HUDEP-2 (cell line): ENCODE data around the gene JUND.

Source experiments
- DNase-seq, 76 experiments: peaks; one replicate each; lab custom pipeline; 2025; ENCODE audit not compliant: unreplicated experiment in 76 of 76; lab: John Stamatoyannopoulos, UW

JUND gene

DNA sequence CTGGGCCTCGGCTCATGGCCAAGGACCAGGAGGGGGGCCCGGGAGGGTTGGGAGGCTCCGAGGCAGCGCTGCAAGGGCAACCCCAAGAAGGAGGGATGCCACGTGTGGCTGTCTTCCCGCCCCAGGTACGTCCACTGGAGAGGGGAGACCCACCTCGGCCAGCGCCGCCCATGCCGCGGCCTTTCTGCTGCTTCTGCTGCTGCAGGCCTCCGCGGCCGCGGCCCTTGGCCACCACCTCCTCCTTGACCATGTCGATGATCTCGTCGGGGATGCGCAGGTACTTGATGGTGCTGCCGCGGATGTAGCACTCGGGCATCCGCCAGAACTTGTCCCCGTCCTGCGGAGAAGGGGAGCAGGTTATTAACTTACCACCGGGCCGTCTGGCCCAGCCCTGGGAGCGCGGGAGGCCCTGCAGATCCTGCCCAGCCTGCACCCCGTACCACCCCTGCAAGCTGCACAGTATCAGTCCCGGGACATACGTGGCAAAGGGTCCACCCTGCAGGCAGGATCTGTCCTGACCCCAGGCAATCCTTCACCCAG is 28.2 kb upstream of the JUND start:
- DNase-seq = no peak

DNA sequence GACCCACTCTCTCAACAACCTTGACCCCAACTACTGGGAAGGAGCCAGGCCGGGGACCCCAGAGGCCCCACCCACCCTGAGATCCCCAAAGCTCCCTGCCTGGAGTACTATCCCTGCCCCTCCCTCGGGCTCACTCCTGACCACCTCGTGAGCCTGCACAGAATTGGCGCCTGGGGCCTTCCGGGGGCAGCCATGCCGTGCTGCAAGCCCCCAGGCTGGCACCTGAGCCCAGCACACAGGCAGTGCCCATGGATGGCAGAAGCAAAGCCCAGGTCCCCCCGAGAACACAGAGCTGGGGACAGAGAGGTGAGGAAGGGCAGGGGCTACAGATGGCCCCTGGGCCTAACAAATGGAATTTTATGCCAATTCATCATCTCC is 27.5 kb upstream of the JUND start:
- DNase-seq = no peak

DNA sequence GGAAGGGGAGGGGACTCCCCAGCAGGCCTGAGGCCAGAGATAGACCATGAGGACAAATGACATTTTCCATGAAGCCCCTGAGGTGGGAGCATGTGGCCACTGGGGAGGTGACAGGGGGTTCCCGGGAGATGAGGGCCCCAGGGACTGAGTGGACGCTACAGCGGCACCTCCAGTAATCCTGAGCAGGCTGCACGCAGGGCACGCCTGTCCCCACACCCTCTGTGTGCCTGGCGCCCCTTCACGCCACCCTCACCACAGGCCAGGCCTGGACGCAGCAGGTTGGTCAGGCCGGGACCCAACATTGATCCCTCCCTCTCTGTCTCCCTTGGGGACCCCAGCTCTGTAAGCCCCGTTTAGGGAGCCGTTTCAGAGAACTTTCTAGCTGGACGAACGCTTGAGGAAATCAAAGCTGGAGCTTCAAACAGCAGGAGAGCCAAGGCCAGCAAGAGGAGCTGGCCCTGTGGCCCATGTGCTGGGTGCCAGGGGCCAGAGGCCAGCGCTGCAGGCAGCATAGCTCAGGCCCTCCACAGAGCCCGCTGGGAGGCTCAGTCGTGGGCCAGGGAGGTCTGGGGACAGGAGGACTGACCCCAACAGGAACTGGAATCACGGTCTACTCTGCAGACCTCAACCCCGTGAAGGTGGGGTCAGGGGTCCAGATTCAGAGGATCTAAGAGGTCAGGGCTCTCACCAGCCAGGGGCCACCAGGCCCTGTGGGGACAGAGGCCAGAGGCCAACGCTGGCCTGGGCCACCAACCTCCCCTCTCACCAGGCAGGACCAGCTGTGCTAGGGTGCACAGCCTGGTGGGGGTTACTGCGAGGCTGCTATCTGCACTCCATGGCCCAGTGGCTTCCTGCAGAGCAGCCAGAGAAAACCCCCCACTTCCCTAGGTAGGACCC is 26.9 kb upstream of the JUND start:
- no peak for DNase-seq

DNA sequence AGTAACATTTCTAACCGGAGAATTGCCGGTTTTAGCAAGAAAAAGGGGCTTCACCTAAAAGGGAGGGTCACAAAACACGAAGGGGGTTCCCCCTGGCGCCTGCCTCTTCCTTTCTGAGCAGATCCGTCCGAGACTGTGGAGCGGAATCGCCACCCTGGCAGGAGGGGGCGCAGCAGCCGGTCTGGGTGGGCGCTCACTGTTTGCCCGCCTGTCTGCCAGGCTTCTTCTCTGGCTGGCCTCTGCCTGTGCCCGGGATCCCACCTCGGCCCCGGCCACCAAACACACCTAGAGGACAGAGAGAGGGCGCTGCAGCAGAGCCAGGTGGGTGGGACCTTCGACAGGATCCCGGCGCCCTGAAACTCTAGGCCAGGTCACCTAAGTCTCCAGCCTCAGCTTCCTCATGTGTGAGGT is 25.9 kb upstream of the JUND start:
- DNase-seq = no peak

DNA sequence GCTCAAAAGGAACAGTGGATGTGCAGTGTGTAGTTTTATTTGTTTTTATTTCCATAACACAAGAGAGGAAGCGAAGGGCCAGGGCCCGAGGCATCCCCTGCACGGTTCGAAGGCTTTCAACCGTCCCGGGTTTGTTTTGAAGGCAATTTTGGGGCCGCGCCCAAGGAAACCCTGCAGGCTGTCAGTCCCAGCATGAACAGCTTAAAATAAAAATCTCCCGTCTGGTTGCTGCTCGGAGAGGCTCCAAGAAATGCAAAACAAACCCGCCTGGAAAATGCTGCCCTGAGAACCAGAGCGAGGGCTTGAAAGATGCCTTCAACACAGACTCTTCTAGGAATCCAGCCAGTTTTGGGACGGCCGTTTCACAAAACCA is 25.5 kb upstream of the JUND start:
- no peak for DNase-seq

DNA sequence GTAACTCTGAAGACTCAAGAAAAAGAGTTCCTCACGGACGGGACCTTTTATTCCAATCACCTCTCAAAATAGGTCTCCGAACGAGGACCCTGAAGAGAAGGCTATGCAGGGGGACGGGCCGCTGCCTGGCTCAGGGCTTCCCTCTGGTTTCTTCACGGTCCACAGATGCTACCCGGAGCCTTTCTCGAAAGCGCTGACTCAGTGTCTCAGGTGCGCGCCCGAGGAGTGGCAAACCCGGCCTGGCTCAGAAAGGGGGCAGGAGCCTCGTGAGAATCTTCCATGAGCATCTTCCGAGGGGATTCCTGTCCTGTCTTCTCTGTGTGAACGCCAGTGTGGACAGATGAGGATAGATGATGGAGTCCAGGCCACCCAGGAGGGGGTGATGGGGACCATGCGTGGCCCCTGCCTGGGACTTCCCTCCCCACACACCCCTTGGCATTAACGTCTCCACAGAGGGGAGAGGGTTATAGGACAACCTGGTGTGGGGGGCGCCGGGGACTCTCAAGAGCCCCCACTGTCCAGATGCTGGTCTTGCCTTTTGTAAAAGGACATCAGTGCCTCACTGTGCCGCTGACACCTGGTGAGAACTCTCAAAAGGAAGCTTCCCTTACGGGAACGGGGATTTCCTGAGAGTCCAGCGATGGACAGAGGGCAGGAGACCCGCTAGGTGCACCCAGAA is 24.9 kb upstream of the JUND start:
- DNase-seq = no peak

DNA sequence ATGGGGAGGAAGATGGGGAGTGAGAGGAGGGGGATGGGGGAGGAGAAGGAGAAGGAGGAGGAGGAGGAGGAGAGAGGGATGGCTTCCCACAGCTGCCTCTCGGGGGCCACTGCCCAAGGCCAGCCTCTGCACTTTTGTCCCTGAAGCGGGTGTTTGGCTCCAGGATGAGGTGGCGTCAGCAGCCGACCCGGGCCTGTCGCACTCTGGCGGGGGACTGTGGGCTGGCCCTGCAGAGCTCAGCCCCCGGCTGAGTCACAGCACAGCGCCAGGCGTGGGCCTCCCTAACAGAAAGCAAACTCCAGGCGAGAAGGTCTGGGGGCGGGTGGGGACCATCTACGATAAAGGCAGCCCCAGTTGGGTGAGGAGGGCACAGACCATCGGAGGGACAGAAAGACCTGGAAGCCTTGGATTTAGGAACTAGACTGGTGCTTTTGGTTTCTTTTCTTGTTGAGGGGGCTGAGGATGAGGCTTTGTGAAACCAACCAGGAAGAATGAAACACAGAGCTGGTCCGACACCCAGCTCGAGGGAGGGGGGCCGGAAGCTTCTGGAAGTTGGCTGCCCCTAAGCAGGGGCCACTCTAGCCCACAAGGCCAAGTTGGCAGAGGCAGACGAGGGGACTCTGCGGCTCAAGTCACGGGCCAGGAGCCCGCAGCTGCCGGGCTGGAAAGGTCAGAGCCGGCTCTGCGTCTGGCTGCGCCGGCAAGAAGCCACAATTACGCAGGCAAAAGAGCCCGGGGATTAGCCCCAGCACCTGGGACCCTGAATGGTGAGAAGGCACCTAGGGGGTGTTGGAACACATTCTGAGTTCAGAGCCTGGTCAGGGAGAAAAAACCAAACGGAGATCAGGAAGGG is 23.3 kb upstream of the JUND start:
- DNase-seq = peak in 68 of 76 experiments; percentile 33 to 94 (median 72)

DNA sequence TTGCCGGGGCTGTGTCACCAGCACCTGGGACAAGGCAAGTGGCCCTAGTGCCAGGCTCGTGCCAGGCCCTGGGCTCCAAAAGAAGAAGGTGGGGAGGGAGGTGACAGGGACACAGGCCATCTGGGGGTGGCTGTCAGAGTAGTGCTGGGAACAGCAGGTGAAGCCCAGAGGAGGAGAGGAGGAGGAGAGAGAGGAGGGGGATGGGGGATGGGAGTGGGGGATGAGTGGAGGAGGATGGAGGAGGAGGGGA is 22.7 kb upstream of the JUND start:
- DNase-seq = peak in 6 of 76 experiments; percentile 34 to 47 (median 43)

DNA sequence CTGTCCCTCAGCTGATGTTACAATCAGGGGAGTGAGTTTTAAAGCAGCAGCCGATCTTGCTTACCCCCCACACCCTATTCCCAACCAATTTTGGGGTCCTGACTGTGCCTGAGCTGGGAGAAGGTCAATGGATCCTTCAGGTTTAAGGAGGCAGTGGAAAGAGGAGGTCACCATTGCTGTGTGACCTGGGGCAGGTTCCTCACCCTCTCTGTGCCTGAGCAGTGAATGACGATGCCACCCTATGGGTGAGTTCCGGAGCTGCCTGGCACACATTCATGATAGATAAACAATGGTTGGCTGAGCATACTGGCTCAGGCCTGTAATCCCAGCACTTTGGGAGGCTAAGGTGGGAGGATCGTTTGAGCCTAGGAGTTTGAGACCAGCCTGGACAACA is 20.3 kb upstream of the JUND start:
- peak in 3 of 76 experiments; percentile 25 to 28 (median 27) for DNase-seq

DNA sequence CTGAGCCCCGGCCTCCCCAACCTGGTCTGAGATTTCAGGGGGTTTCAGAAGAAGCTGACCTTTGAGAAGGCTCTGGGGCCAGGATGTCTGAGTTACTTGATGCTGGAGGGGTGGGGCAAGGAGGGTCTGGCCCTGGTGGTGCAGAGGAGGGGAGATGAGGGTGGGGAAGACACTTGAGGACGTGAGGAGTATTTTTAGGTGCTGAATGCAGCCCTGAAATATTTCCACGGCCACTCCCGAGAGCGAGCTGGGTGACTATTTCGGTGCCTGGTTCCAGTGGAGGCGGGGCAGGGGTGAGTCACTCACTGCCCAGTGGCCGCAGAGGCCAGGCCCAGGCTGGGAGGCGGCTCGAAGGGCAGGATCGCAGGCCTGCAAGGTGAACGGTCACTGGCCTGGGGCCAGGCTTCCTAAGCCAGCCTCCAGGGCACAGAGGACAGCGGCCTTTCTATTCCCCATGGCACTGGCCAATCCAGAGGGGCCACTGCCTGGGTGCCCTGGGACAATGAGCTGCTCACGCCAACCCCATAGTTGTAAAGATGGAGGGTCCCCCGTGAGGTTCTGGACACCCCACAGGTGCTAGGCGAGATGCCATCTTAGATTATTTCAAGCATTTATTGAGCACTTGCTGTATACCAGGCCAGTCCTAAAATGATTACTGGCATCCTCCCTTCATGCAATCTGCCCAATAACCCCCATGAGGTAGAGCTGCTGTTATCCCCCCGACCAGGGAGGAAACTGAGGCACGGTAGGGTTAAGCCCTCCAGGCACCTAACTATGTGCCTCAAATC is 19.7 kb upstream of the JUND start:
- peak in 33 of 76 experiments; percentile 16 to 78 (median 33) for DNase-seq

DNA sequence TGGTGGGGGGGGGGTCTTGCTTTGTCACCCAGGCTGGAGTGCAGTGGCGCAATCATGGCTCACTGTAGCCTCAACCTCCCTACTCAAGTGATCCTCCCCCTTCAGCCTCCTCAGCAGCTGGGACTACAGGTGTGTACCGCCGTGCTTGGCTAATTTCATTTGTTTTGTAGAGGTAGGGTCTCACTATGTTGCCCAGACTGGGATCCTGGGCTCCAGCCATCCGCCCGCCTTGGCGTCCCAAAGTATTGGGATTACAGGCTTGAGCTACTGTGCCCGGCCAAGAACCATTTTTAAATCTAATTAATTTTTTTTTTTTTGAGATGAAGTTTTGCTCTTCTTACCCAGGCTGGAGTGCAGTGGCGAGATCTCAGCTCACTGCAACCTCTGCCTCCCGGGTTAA is 18.2 kb upstream of the JUND start:
- DNase-seq = no peak

DNA sequence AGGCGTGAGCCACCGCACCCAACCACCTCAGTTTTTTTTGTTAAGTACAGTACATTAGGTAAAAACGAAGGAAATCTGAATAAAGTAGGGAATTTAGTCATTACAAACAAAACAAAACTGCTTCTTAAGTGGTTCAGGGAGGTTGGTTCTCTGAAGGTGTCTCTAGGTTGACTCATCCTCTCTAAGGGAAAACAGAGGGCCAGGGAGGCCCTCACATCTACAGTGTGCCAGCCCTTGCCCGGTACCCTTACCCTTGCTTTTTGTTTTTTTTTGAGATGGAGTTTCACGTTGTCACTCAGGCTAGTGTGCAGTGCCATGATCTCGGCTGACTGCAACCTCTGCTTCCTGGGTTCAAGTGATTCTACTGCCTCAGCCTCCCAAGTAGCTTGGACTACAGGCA is 17.2 kb upstream of the JUND start:
- no peak for DNase-seq

DNA sequence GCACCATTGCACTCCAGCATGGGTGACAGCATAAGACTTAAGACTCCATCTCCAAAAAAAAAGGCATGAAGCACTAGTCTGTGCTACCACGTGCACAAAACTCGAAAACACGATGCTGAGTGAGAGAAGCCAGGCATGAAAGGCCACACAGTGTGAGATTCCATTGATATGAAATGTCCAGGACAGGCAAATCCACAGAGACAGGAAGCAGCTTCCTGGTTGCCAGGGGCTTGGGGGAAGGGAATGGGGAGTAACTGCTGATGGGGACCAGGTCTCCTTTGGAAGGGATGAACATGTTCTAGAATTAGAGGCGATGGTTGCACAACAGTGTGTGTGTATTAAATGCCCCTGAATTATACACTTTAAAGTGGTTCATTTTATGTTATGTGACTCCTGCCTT is 15.9 kb upstream of the JUND start:
- DNase-seq = no peak

DNA sequence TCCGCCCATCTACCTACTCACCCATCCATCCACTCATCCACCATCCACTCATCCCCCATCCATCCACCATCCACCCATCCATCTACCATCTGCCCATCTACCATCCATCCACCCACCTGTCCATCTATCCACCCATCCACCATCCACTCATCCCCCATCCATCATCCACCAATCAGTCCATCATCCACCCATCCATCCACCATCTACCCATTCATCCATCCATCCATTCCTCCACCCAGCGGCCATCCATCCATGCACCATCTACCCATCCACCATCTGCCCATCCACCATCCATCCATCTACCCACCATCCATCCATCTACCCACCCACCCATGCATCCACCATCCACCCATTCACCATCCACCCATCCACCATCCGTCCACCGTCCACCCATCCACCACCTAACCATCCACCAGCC is 13.6 kb upstream of the JUND start:
- no peak for DNase-seq

DNA sequence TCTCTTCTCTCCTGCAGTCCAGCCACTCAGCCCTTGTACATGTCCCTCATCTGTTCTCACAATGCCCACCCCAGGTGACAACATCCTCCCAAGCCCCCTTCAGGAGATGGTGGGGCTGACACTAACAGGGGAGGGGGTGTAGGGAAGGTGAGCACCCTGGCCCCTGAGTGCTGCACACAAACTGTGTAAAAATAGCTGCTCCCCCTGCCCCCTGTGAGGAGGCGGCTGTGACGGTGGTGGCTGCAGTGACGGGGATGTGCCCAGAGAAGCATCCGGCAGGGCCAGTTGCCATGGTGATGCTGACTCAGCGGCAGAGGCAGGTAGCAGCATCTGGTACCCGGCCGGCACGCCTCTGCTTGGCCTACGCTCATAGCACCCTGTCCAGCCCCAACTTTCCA is 13.0 kb upstream of the JUND start:
- no peak for DNase-seq

DNA sequence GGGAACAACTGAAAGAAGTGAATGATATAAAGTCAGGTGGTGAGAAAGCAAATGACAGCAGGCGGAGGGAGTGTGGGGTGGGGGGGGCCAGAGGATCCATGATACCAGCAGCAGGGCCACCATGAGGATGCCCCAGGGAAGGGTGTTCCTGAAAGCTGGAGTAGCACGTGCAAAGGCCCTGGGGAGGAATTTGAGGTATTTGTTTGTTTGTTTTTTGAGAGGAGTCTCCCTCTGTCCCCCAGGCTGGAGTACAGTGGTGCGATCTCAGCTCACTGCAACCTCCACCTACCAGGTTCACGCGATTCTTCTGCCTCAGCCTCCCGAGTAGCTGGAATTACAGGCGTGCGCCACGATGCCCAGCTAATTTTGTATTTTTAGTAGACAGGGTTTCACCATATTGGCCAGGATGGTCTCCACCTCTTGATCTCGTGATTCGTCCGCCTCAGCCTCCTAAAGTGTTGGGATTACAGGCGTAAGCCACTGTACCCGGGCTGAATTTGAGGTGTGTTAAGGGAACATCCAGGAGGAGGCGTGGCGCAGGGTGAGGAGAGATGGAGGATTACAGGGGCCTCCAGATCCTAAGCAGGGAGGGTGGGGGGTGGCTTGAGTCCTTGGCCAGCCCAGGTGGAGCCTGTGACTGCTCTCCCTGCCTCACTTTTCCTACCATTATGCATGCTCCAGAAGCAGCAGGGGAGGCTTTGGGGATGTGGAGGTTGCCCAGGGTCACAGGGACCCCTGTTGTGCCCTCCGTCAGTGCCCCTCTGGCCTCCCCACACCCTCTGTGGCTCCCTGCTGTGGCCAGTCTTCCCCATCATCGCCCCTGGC is 12.4 kb upstream of the JUND start:
- DNase-seq = no peak

DNA sequence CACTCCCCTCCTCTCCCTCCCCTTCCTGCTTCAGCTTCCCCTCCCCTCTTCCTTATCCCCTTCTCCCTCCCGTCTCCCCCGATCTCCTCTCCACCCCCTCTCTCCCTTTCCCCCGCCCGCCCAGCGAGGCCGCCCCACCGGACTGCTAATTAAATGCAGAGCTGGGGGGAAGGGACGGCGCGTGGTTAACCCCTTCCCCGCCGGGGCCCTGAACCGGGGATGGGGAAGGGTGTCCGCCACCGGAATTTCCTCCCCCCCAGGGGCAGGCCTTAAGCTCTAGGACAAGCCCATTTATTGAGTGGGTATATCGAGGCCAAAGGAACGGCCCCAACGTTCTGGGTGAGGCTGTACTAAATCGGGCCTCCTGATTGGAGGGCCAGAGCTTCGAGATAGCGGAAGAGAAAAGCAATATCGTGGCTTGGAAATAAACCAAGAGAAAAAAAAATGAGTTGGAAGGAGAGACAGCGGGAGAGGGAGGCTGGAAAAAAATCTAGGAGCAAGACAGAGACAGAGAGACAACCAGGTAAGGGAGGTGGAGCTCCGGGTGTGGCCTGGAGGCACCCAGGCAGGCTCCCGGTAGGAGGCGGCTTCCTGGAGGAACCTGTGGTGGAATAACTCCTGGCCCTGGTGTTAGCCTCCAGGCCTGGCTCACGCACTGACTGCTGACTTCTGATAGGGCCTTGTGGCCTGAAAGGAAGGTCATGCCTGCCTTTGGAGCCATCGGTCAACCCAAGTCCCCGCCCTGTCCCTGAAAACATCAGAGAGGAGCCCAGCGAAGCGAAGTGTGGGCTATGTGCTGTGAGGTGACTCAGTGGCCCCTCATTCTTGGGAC is 11.6 kb upstream of the JUND start:
- DNase-seq = peak in 69 of 76 experiments; percentile 33 to 92 (median 71)

DNA sequence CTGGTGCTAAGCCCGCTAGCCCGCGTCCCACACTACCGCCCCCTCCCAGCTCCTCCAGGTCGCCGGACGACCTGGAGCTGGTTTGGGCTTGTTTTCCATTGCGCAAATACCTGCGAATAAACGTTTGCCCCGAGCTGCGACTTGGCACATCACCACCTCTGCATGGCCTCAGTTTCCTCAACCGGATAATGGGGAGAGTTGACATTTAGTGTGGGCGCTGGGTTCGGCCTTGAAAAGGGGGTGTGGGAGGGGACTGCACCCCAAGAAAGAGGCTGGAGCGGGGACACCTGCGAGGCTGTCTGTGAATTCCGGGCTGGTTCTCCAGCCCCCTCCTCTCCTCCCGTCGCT is 11.0 kb upstream of the JUND start:
- DNase-seq = peak in 1 of 76 experiments; percentile 58
